Endothelial cell of umbilical vein (primary cell): ENCODE measurements around the gene DDRGK1. TPM values are rescaled to one million over a fixed set of nuclear protein-coding genes. Genes with fewer than 3 reads are reported as not detected.

ENCODE experiments used
- BruUV-seq: library from RNA; stranded (reverse); fragments of 400-500 nt; replicated peaks from 2 replicates; lab custom pipeline; 2021; lab: Mats Ljungman, UMichigan
- CTCF ChIA-PET: fragments of 300-600, 350-600 bp; sonication (Branson Sonifier 250); formaldehyde crosslinking; loops from one replicate; lab custom pipeline; 2021; ENCODE audit warnings: antibody characterized with exemption, inconsistent platforms; lab: Charles Lee
- POLR2A ChIA-PET: fragments of 300-600, 350-600 bp; sonication (Branson Sonifier 250); formaldehyde crosslinking; loops from one replicate; lab custom pipeline; 2021; ENCODE audit warnings: antibody characterized with exemption, inconsistent platforms; lab: Charles Lee
- DNase-seq: peaks from one replicate; pipeline ENCODE4 v3.0.0-alpha.2; 2011; ENCODE audit warnings: low read depth, low spot score
- FAIRE-seq: peaks from 2 replicates; lab custom pipeline; 2011; peaks lifted over from hg19 to GRCh38; lab: Jason Lieb, UNC
- H2AFZ ChIP-seq: 2 replicates; pipeline ENCODE4 v1.6.0; 2012; ENCODE audit warnings: low read depth, low read length, control low read depth, inconsistent platforms
- H3K27ac ChIP-seq: 2 replicates; pipeline ENCODE4 v1.5.1; 2011; ENCODE audit warnings: low read depth, mild to moderate bottlenecking, control low read depth, low read length, moderate library complexity; ENCODE audit not compliant: insufficient read depth
- H3K27me3 ChIP-seq, 2 experiments: 2 replicates each; pipeline versions ENCODE4 v1.6.0 to v1.6.1; 2011; ENCODE audit warnings: low read length in 2 of 2, mixed read lengths in 1 of 2; ENCODE audit not compliant: control insufficient read depth in 2 of 2, insufficient read depth in 2 of 2
- H3K36me3 ChIP-seq, 2 experiments: 2 replicates in 1 of 2; 3 replicates in 1 of 2; pipeline ENCODE4 v1.5.1; 2011; ENCODE audit warnings: low read length in 2 of 2, mild to moderate bottlenecking in 1 of 2, moderate library complexity in 1 of 2; ENCODE audit not compliant: control insufficient read depth in 2 of 2, insufficient read depth in 2 of 2; ENCODE audit errors: extremely low read depth in 1 of 2
- H3K4me1 ChIP-seq: 3 replicates; pipeline ENCODE4 v1.5.1; 2011; ENCODE audit warnings: mild to moderate bottlenecking, low read length; ENCODE audit not compliant: control insufficient read depth, insufficient read depth; ENCODE audit errors: extremely low read depth
- H3K4me2 ChIP-seq: 2 replicates; pipeline ENCODE4 v1.6.1; 2011; ENCODE audit warnings: low read length, control low read depth, mixed read lengths; ENCODE audit not compliant: insufficient read depth
- H3K4me3 ChIP-seq, 3 experiments: fragments of 200-600 bp in 1 of 3; sonication (generic), shearing (Covaris generic) in 1 of 3; replicated peaks in 1 of 3; 2 replicates each; pipeline ENCODE4 v1.5.1; 2011 to 2016; ENCODE audit warnings: control low read depth in 3 of 3, low read length in 3 of 3, mild to moderate bottlenecking in 2 of 3, inconsistent platforms in 1 of 3, low read depth in 1 of 3, moderate library complexity in 1 of 3; ENCODE audit not compliant: insufficient read depth in 1 of 3
- H3K79me2 ChIP-seq: 2 replicates; pipeline ENCODE4 v1.6.0; 2012; ENCODE audit warnings: low read length, inconsistent platforms; ENCODE audit not compliant: control insufficient read depth, insufficient read depth
- H3K9ac ChIP-seq: replicated peaks from 2 replicates; pipeline ENCODE3; 2011; ENCODE audit warnings: low read length, control low read depth; ENCODE audit not compliant: insufficient read depth; ENCODE audit errors: extremely low read depth
- H3K9me1 ChIP-seq: replicated peaks from 3 replicates; pipeline ENCODE4 v1.6.0; 2011; ENCODE audit warnings: mild to moderate bottlenecking, low read length; ENCODE audit not compliant: control insufficient read depth, insufficient read depth; ENCODE audit errors: extremely low read depth
- H3K9me3 ChIP-seq: replicated peaks from 2 replicates; pipeline ENCODE4 v1.5.1; 2012; ENCODE audit warnings: low read length, inconsistent platforms; ENCODE audit not compliant: control insufficient read depth, insufficient read depth
- H4K20me1 ChIP-seq: replicated peaks from 2 replicates; pipeline ENCODE3; 2011; ENCODE audit warnings: mild to moderate bottlenecking, low read length; ENCODE audit not compliant: control insufficient read depth, insufficient read depth; ENCODE audit errors: extremely low read depth
- CTCF ChIP-seq, 2 donors: IDR thresholded peaks; 1 replicate in 1 of 2; 2 replicates in 1 of 2; pipeline ENCODE4 v1.5.1; 2011; ENCODE audit warnings: low read length in 2 of 2, mild to moderate bottlenecking in 2 of 2, moderate library complexity in 2 of 2, control low read depth in 1 of 2, inconsistent platforms in 1 of 2, low read depth in 1 of 2; ENCODE audit not compliant: insufficient read depth in 1 of 2; ENCODE audit errors: extremely low read depth in 1 of 2
- EZH2 ChIP-seq: IDR thresholded peaks from 2 replicates; pipeline ENCODE4 v1.6.1; 2012; ENCODE audit warnings: borderline replicate concordance, low read depth, mild to moderate bottlenecking, moderate library complexity, low read length, inconsistent platforms; ENCODE audit not compliant: severe bottlenecking
- FOS ChIP-seq: IDR thresholded peaks from 2 replicates; pipeline ENCODE4 v1.6.1; 2011; ENCODE audit warnings: mild to moderate bottlenecking, low read length, moderate library complexity, borderline replicate concordance; ENCODE audit not compliant: insufficient read depth
- GATA2 ChIP-seq: IDR thresholded peaks from 2 replicates; pipeline ENCODE4 v1.7.0; 2011; ENCODE audit warnings: low read depth, mild to moderate bottlenecking, moderate library complexity, mixed read lengths, low read length; ENCODE audit not compliant: insufficient read length, insufficient read depth
- JUN ChIP-seq: IDR thresholded peaks from 2 replicates; pipeline ENCODE4 v1.6.1; 2011; ENCODE audit warnings: borderline replicate concordance, low read depth; ENCODE audit not compliant: insufficient read length, insufficient read depth
- MYC ChIP-seq: IDR thresholded peaks from one replicate; pipeline ENCODE4 v1.6.1; 2011; ENCODE audit warnings: mild to moderate bottlenecking, low read depth, low read length
- POLR2A ChIP-seq: IDR thresholded peaks from 2 replicates; pipeline ENCODE4 v1.6.1; 2012; ENCODE audit warnings: low read depth, mild to moderate bottlenecking, control low read depth, low read length
- dilution Hi-C: fragments of 300-500 bp; cut with MboI; formaldehyde crosslinking; loops from one replicate; pipeline ENCODE4 v1.15.0; 2019; ENCODE audit warnings: low sequenced_read_pairs; ENCODE audit not compliant: extremely low pct_ligation_motif_present
- intact Hi-C: fragments of 100-400 bp; cut with micrococcal nuclease; formaldehyde crosslinking; loops from one replicate; pipeline ENCODE4 v1.10.0; 2022
- polyA plus RNA-seq, 4 experiments: library from polyadenylated mRNA; depleted of rRNA in 3 of 4; stranded (reverse) in 3 of 4; unstranded in 1 of 4; fragments of >200 nt; gene quantifications; 2 replicates each; pipeline versions ENCODE4 v1.2.1 to v1.2.3, GENCODE V29; 2011 to 2012; ENCODE audit warnings: missing spikeins in 1 of 4
- total RNA-seq: library from RNA; stranded (reverse); gene quantifications from 2 replicates; pipeline ENCODE4 v1.2.3, GENCODE V29; 2021

Gene DDRGK1
- total and polyA plus RNA-seq, 2 donors (not counting 3 experiments of a cell fraction or from before 2014, with no cell fraction given) = 48.5 to 54.0 TPM

GRCh38 chr20:3237011-3237957 lies 32.8 kb upstream of the DDRGK1 start:
- no peak overlapping the region for H2AFZ ChIP-seq
- FAIRE-seq = peak; percentile 33
- CTCF ChIA-PET = interaction anchor here (0.7 kb wide), 1 partner anchor 13 kb away, joined by 4 read pairs; no protein-coding TSS in a partner anchor

GRCh38 chr20:3235666-3236324 lies 31.3 kb upstream of the DDRGK1 start:
- Histone ChIP-seq H3K9ac (no peak overlapping the region), H3K9me3 (no peaks in the 10 kb centered on the region), H2AFZ (no peak overlapping the region), H3K4me1 (peaks cover 14% of the 10 kb centered on the region), H3K36me3 (no peaks in the 10 kb centered on the region), H3K27ac (no peak overlapping the region), H3K9me1 (no peaks in the 10 kb centered on the region), H3K79me2 (no peaks in the 10 kb centered on the region), H3K4me2 (no peak overlapping the region), H3K27me3 (peaks cover 0 to 12% of the 10 kb centered on the region in 2 experiments), H3K4me3 (no peak overlapping the region), H4K20me1 (no peaks in the 10 kb centered on the region)
- DNase-seq (peak; percentile 28), FAIRE-seq (peak; percentile 24)
- peak; percentile 30 for TF ChIP-seq JUN
- no peak for TF ChIP-seq CTCF (IDR thresholded peaks at IDR 0.05; ENCODE audit: extremely low read depth in 1 of 2, insufficient read depth in 1 of 2, low read depth in 1 of 2, low read length in 2 of 2)
- TF ChIP-seq FOS = peak; percentile 62
- POLR2A ChIA-PET = no interaction called here
- CTCF ChIA-PET = no interaction called here
- intact Hi-C loops = no loop called here
- no TSS peak for BruUV-seq
- dilution Hi-C loops = no loop called here

More at GRCh38 chr20:3237011-3237957, 32.8 kb upstream of the DDRGK1 start:
- Histone ChIP-seq H3K27ac (no peak overlapping the region), H3K4me1 (peaks cover 14% of the 10 kb centered on the region), H4K20me1 (no peaks in the 10 kb centered on the region), H3K4me3 (no peak overlapping the region), H3K79me2 (no peaks in the 10 kb centered on the region), H3K36me3 (no peaks in the 10 kb centered on the region), H3K27me3 (peaks cover 0 to 12% of the 10 kb centered on the region in 2 experiments), H3K9me1 (no peaks in the 10 kb centered on the region), H3K9me3 (no peaks in the 10 kb centered on the region), H3K9ac (no peak overlapping the region), H3K4me2 (no peak overlapping the region)
- dilution Hi-C loops = no loop called here
- TF ChIP-seq POLR2A (no peak), EZH2 (no peak), JUN (no peak), MYC (no peak), GATA2 (no peak)
- no TSS peak for BruUV-seq
- POLR2A ChIA-PET = interaction anchor here (0.6 kb wide), 1 partner anchor 9 kb away, joined by 15 read pairs; no protein-coding TSS in a partner anchor
- no peak for DNase-seq
- intact Hi-C loops = no loop called here
